ENCODE results near the gene SCYL1. TPM values are rescaled to one million over a fixed set of nuclear protein-coding genes. Genes with fewer than 3 reads are reported as not detected.

SCYL1 gene
- total and polyA plus RNA-seq, 2 of the 4 experiments (the other 2 are of a cell fraction) = 96.4 to 150 TPM

GRCh38 chr11:65574811-65575567 lies 50.1 kb downstream of the SCYL1 start:
- no peak for ATAC-seq (ENCODE audit: low read depth)
- no TSS peak for BruUV-seq (replicated peaks)

More at GRCh38 chr11:65574811-65575567, 50.1 kb downstream of the SCYL1 start:
- ChIA-PET CTCF (no interaction called here), POLR2A (ENCODE audit: unreplicated experiment) (no interaction called here)
- intact Hi-C loops (cut with micrococcal nuclease) (loop anchor here (5.0 kb wide), 2 partner anchors 32 to 193 kb away; partner anchors contain the start of gene SLC25A45), in situ Hi-C loops (cut with MboI; ENCODE audit: low sequenced_read_pairs) (no loop called here), dilution Hi-C loops (cut with HindIII; ENCODE audit: low sequenced_read_pairs, unreplicated experiment) (no loop called here)
- H4K8ac ChIP-seq (ENCODE audit: low read depth in 2 of 2, low read length in 2 of 2) = peak overlapping the region; percentile 58 to 90; a peak in 3 of 4 replicates
- peak overlapping the region; percentile 76 for H2BK5ac ChIP-seq (ENCODE audit: low read depth, low read length, poor library complexity, severe bottlenecking)
- peak overlapping the region; percentile 75 for H3K27ac ChIP-seq (ENCODE audit: insufficient read depth, low read length)
- no peaks in the 10 kb centered on the region for H3K9me3 ChIP-seq (ENCODE audit: control insufficient read depth, insufficient read depth, low read length)
- H2BK15ac ChIP-seq (ENCODE audit: low read depth, low read length) = peak overlapping the region; percentile 76; the same call in 2 of the 3 replicates
- peak overlapping the region; percentile 83 for H2BK120ac ChIP-seq (ENCODE audit: low read depth, low read length)
- peaks cover 8% of the 10 kb centered on the region for H3K9me1 ChIP-seq (ENCODE audit: insufficient read depth, low read length)
- WGBS, 2 experiments (ENCODE audit: extremely low coverage in 2 of 2, insufficient read length in 1 of 2) = 66% methylated on average over 16 of the region's 28 CpGs; no CpG with 5 or more reads in 1 of the 2 experiments
- peaks cover 33% of the 10 kb centered on the region for H3K4me1 ChIP-seq (ENCODE audit: control insufficient read depth, insufficient read depth, low read length)
- peak overlapping the region; percentile 70 for H3K56ac ChIP-seq (ENCODE audit: extremely low read depth, insufficient read depth, low read length)
- no peaks in the 10 kb centered on the region for H3K27me3 ChIP-seq (ENCODE audit: control insufficient read depth, insufficient read depth, low read length)
- no peak for DNase-seq
- peak overlapping the region; percentile 34; the same call in 1 of the 2 replicates for H2BK20ac ChIP-seq (ENCODE audit: low read depth, low read length)
- TF ChIP-seq RFX5 (IDR thresholded peaks at IDR 0.05; ENCODE audit: low read depth, low read length) (no peak), SMC3 (IDR thresholded peaks at IDR 0.05; ENCODE audit: low read depth, low read length) (no peak), MXI1 (IDR thresholded peaks at IDR 0.05; ENCODE audit: borderline replicate concordance, low read depth, low read length) (no peak), POLR2A (IDR thresholded peaks at IDR 0.05; ENCODE audit: low read depth, low read length) (no peak), RAD21 (IDR thresholded peaks at IDR 0.05; ENCODE audit: low read length) (no peak), MAFK (IDR thresholded peaks at IDR 0.05; ENCODE audit: low read depth, low read length) (no peak), FOS (IDR thresholded peaks at IDR 0.05; ENCODE audit: low read depth, low read length) (no peak), USF2 (IDR thresholded peaks at IDR 0.05; ENCODE audit: low read depth, low read length) (no peak), RCOR1 (IDR thresholded peaks at IDR 0.05; ENCODE audit: insufficient replicate concordance, low read length) (no peak)
- peak overlapping the region; percentile 72 for H3K9ac ChIP-seq (ENCODE audit: low read depth, low read length)
- H2AFZ ChIP-seq (replicated peaks; ENCODE audit: low read length, poor library complexity) = peak overlapping the region; percentile 90
- peak overlapping the region; percentile 96 for H3K14ac ChIP-seq (replicated peaks; ENCODE audit: low read depth, low read length)
- peak overlapping the region; percentile 93 for H3K23ac ChIP-seq (ENCODE audit: low read depth, low read length)
- H3K18ac ChIP-seq (ENCODE audit: low read depth, low read length) = peak overlapping the region; percentile 11; the same call in 1 of the 2 replicates
- H3K4ac ChIP-seq (ENCODE audit: low read depth, low read length) = peak overlapping the region; percentile 96
- H3K4me3 ChIP-seq (ENCODE audit: insufficient read depth, low read depth, low read length) = peak overlapping the region; percentile 58
- peaks cover 8% of the 10 kb centered on the region; the same call in 1 of the 2 replicates for H3K36me3 ChIP-seq (ENCODE audit: control insufficient read depth, insufficient read depth, low read length)
- H4K20me1 ChIP-seq (ENCODE audit: insufficient read depth, low read length) = peaks cover 33% of the 10 kb centered on the region
- H2AK9ac ChIP-seq (replicated peaks; ENCODE audit: low read depth, low read length, poor library complexity) = peak overlapping the region; percentile 91
- peak overlapping the region; percentile 80 for H4K91ac ChIP-seq (ENCODE audit: insufficient read depth, low read depth, low read length)
- H3K4me2 ChIP-seq (ENCODE audit: low read depth, low read length) = peak overlapping the region; percentile 87
- H3K79me1 ChIP-seq (ENCODE audit: low read depth in 1 of 2, low read length in 2 of 2) = peaks cover 24 to 73% of the 10 kb centered on the region in 2 experiments
- peak overlapping the region; percentile 86 for H4K5ac ChIP-seq (ENCODE audit: low read depth, low read length)
- H2AK5ac ChIP-seq (ENCODE audit: low read depth, low read length) = peak overlapping the region; percentile 98

Measured in IMR-90 (cell line).